Activated naive CD8-positive, alpha-beta T cell treated with anti-CD3 and anti-CD28 coated beads, Interleukin-2, amount 50 U/mL, for 24 hours (primary cell): ENCODE results near the gene CHEK1.

Experiments
- ATAC-seq: fragments of 150-1000 bp; cut with Tn5 transposase; one replicate; pipeline ENCODE4 v1.10.0; 2021
- DNase-seq: peaks from one replicate; pipeline ENCODE4 v3.0.0; 2021
- H3K27ac Mint-ChIP-seq: one replicate; pipeline ENCODE4 v1.8.0; 2021; ENCODE audit warnings: mild to moderate bottlenecking, mixed read lengths
- H3K27me3 Mint-ChIP-seq: one replicate; pipeline ENCODE4 v1.8.0; 2021; ENCODE audit warnings: mixed read lengths
- H3K36me3 Mint-ChIP-seq: one replicate; pipeline ENCODE4 v1.8.0; 2021; ENCODE audit warnings: low read depth, mixed read lengths
- H3K4me1 Mint-ChIP-seq: one replicate; pipeline ENCODE4 v1.8.0; 2021; ENCODE audit warnings: mixed read lengths
- H3K4me3 Mint-ChIP-seq: one replicate; pipeline ENCODE4 v1.8.0; 2021; ENCODE audit warnings: mild to moderate bottlenecking, moderate library complexity, mixed read lengths
- H3K9me3 Mint-ChIP-seq: one replicate; pipeline ENCODE4 v1.8.0; 2021; ENCODE audit warnings: mixed read lengths

The CHEK1 gene

DNA sequence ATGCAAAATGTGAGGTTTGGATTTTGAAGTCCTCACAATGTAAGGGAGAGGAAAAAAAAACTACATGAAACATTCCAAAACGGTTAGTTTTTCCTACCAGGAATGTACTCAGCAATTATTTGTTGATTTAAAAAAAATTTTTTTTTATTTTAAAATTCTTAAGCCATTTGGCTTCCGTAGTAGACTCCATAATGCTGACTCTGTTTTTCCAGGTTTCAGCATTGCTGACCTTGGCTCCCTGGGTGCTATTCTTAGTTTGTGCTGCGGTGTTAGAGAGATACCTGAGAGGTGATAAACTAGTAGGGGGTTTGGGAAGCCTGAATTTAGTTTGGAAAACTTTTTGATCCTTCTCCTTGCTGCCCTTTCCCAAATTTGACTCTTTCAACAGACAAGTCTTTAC is 21.8 kb upstream of the CHEK1 start:
- no peak for ATAC-seq
- Mint-ChIP-seq H3K4me1 (no peaks in the 10 kb centered on the region), H3K27ac (no peak overlapping the region), H3K9me3 (no peaks in the 10 kb centered on the region), H3K36me3 (peaks cover 56% of the 10 kb centered on the region), H3K27me3 (no peaks in the 10 kb centered on the region), H3K4me3 (no peak overlapping the region)
- DNase-seq, result no peak

GRCh38 chr11:125605417-125605816 is 19.5 kb upstream of the CHEK1 start:
- no peak for DNase-seq
- no peaks in the 10 kb centered on the region for H3K27me3 Mint-ChIP-seq
- no peaks in the 10 kb centered on the region for H3K9me3 Mint-ChIP-seq
- no peaks in the 10 kb centered on the region for H3K4me1 Mint-ChIP-seq
- H3K4me3 Mint-ChIP-seq, result no peak overlapping the region
- H3K36me3 Mint-ChIP-seq, result peaks cover 62% of the 10 kb centered on the region
- no peak overlapping the region for H3K27ac Mint-ChIP-seq
- ATAC-seq, result no peak

GRCh38 chr11:125609545-125609944 is 15.4 kb upstream of the CHEK1 start:
- Mint-ChIP-seq H3K27me3 (no peaks in the 10 kb centered on the region), H3K4me3 (no peak overlapping the region), H3K9me3 (no peaks in the 10 kb centered on the region), H3K27ac (no peak overlapping the region), H3K36me3 (peaks cover 65% of the 10 kb centered on the region), H3K4me1 (no peaks in the 10 kb centered on the region)
- DNase-seq (no peak), ATAC-seq (no peak)

DNA sequence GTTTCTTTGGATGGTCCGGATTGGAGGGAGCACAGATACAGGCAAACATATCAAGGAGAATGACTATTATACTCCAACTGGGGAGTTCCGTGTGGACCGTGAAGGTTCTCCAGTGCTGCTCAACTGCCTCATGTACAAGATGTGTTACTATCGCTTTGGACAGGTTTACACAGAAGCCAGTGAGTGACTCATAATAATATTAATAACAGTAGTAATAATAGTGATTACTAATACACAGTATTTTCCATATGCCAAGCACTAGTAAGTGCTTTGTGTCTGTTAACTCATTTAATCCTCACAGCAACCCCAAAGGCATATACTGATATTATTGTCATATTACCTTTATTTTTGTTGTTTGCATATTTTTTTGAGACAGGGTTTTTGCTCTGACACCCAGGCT is 6.6 kb upstream of the CHEK1 start:
- Mint-ChIP-seq H3K9me3 (no peaks in the 10 kb centered on the region), H3K4me1 (no peaks in the 10 kb centered on the region), H3K27ac (no peak overlapping the region), H3K27me3 (no peaks in the 10 kb centered on the region), H3K36me3 (peaks cover 58% of the 10 kb centered on the region), H3K4me3 (no peak overlapping the region)
- ATAC-seq, result no peak
- no peak for DNase-seq

DNA sequence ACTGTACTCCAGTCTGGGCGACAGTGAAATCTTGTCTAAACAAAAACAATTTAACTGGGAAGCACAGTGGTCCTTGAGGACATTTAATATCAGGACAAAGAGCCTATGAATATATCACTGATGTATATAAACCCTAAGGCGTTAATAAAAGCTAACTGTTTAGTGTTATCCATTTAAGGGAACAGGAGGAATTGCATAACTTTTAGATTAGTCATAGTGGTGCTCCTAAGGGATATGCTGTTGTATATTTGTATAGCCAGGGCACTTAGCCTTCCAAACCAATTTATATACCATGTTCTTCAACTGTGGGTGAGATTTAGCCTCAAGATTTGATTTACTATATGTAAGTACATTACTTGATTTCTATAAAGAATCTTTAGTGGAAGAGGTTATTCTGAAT is 3.0 kb upstream of the CHEK1 start:
- Mint-ChIP-seq H3K4me1 (peaks cover 19% of the 10 kb centered on the region), H3K27ac (no peak overlapping the region), H3K36me3 (peaks cover 53% of the 10 kb centered on the region), H3K27me3 (no peaks in the 10 kb centered on the region), H3K9me3 (no peaks in the 10 kb centered on the region), H3K4me3 (no peak overlapping the region)
- no peak for ATAC-seq
- no peak for DNase-seq

DNA sequence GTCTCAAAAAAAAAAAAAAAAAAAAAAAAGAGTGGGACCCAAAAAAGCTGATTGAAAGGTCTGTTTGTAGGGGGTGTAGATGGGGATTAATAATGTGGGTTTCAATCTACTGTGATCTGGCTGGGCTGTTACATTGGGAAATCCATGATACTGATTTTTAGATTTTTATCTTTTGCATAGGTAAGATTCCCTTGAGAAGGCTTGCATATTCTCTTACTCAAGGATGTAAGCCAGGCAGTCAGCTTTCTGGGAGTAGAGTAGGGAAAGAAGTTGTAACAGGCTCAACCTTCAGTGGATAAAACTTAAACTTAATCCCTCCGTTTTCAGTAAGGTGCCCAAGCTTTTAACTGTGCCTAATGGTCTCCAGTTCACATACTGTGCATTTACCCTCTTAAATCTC is 1.9 kb upstream of the CHEK1 start:
- Mint-ChIP-seq H3K27me3 (no peaks in the 10 kb centered on the region), H3K4me1 (peaks cover 27% of the 10 kb centered on the region), H3K36me3 (peaks cover 54% of the 10 kb centered on the region), H3K9me3 (no peaks in the 10 kb centered on the region), H3K4me3 (no peak overlapping the region), H3K27ac (no peak overlapping the region)
- ATAC-seq (no peak), DNase-seq (no peak)

- Mint-ChIP-seq H3K9me3 (no peaks in the 10 kb centered on the region), H3K36me3 (peaks cover 51% of the 10 kb centered on the region), H3K27me3 (no peaks in the 10 kb centered on the region), H3K4me1 (peaks cover 27% of the 10 kb centered on the region), H3K4me3 (peak overlapping the region; percentile 89), H3K27ac (peak overlapping the region; percentile 100)
- peak; percentile 10 for ATAC-seq
- DNase-seq, result no peak
Observed at GRCh38 chr11:125625225-125625629, 264 bp downstream of the CHEK1 start.

GRCh38 chr11:125625630-125626287 is 796 bp downstream of the CHEK1 start:
- ATAC-seq (peak; percentile 89), DNase-seq (peak; percentile 90)
- H3K36me3 Mint-ChIP-seq, result peaks cover 49% of the 10 kb centered on the region
- H3K4me3 Mint-ChIP-seq, result peak overlapping the region; percentile 89
- peaks cover 27% of the 10 kb centered on the region for H3K4me1 Mint-ChIP-seq
- no peaks in the 10 kb centered on the region for H3K27me3 Mint-ChIP-seq
- no peaks in the 10 kb centered on the region for H3K9me3 Mint-ChIP-seq
- peak overlapping the region; percentile 100 for H3K27ac Mint-ChIP-seq

DNA sequence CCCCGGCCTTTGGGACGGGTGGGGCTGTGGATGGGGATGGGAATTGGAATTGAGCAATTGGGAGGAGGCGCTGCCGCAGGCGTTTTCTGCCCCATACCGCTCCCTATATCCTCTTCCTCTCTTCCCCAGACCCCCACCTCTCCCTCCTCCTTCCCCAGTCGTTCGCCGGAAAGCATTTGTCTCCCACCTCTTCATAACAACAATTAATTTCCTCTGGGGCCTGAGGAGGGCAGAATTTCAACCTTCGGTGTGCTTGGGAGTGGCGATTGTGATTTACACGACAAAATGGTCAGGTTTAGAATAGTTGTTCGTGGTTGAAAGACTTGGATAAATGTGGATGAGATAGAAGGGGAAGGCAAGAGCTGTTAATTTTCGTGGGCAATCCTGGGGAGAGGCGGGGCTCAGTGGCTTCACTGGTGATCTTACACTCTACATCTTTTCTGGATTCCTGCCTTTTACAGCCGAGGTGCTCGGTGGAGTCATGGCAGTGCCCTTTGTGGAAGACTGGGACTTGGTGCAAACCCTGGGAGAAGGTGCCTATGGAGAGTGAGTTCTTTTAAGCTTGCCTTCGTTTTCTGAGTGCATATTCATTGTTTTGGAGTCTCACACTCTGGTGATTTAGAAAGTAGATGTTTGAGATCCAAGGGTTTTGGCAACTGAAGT is 1.5 kb downstream of the CHEK1 start:
- H3K4me3 Mint-ChIP-seq, result peak overlapping the region; percentile 89
- ATAC-seq (peak; percentile 50), DNase-seq (no peak)
- H3K27me3 Mint-ChIP-seq, result no peaks in the 10 kb centered on the region
- H3K4me1 Mint-ChIP-seq, result peaks cover 27% of the 10 kb centered on the region
- H3K36me3 Mint-ChIP-seq, result peaks cover 53% of the 10 kb centered on the region
- H3K27ac Mint-ChIP-seq, result peak overlapping the region; percentile 100
- no peaks in the 10 kb centered on the region for H3K9me3 Mint-ChIP-seq

DNA sequence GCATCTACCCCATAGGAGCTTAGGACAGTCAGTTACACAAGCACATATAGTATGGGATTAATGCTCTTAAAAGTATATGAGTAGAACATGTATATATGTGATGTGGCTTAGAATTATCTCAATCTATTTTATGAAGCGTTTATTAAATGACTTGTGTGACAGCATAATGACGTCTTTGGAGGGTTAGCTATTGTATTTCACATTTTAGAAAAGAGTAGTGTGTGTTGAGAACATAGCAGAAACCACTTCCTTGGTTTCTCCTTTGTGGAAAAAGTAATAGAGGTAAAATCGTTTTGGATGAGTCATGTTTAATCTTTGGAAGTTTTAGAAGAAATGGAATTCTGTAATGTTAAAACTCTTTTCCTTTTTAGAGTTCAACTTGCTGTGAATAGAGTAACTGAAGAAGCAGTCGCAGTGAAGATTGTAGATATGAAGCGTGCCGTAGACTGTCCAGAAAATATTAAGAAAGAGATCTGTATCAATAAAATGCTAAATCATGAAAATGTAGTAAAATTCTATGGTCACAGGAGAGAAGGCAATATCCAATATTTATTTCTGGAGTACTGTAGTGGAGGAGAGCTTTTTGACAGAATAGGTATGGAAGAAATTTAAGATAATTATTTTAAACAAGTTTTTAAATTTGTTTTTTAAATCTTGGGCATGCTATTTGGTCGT is 2.4 kb downstream of the CHEK1 start:
- peak overlapping the region; percentile 1 for H3K27ac Mint-ChIP-seq
- peaks cover 56% of the 10 kb centered on the region for H3K36me3 Mint-ChIP-seq
- peaks cover 27% of the 10 kb centered on the region for H3K4me1 Mint-ChIP-seq

DNA sequence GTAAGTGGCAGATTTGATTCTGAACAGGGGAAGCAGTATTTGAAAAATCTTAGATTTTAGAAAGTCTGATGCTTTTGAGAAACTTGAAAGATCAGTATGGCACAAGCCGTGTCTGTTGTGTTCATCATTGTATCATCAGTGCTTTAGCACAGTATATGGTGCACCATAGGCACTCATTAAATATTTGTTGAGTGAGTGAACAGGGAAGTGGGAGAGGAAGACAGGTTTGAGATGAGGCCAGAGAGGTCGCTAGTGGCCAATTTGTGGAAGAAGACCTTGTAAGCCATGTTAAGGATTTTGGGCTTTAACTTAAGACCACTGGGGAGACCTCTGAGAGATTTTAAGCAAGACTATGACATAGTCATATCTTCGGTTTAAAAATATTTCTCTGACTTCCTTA is 12.9 kb downstream of the CHEK1 start:
- H3K4me1 Mint-ChIP-seq, result no peaks in the 10 kb centered on the region
- ATAC-seq (no peak), DNase-seq (no peak)
- H3K27ac Mint-ChIP-seq, result no peak overlapping the region
- H3K36me3 Mint-ChIP-seq, result peaks cover 75% of the 10 kb centered on the region
- no peaks in the 10 kb centered on the region for H3K27me3 Mint-ChIP-seq
- H3K9me3 Mint-ChIP-seq, result no peaks in the 10 kb centered on the region
- H3K4me3 Mint-ChIP-seq, result no peak overlapping the region

More for the DNA sequence above, 2.4 kb downstream of the CHEK1 start:
- ATAC-seq (no peak), DNase-seq (no peak)
- H3K27me3 Mint-ChIP-seq, result no peaks in the 10 kb centered on the region
- H3K9me3 Mint-ChIP-seq, result no peaks in the 10 kb centered on the region
- H3K4me3 Mint-ChIP-seq, result peak overlapping the region; percentile 89

GRCh38 chr11:125638315-125638714 is 13.4 kb downstream of the CHEK1 start:
- Mint-ChIP-seq H3K36me3 (peaks cover 71% of the 10 kb centered on the region), H3K4me1 (no peaks in the 10 kb centered on the region), H3K4me3 (no peak overlapping the region), H3K27ac (no peak overlapping the region), H3K9me3 (no peaks in the 10 kb centered on the region), H3K27me3 (no peaks in the 10 kb centered on the region)
- DNase-seq (no peak), ATAC-seq (no peak)

GRCh38 chr11:125645871-125646270 is 20.9 kb downstream of the CHEK1 start:
- Mint-ChIP-seq H3K27ac (no peak overlapping the region), H3K9me3 (no peaks in the 10 kb centered on the region), H3K4me3 (no peak overlapping the region), H3K36me3 (peaks cover 77% of the 10 kb centered on the region), H3K27me3 (no peaks in the 10 kb centered on the region), H3K4me1 (no peaks in the 10 kb centered on the region)
- no peak for ATAC-seq
- DNase-seq, result no peak

GRCh38 chr11:125649465-125650166 is 24.7 kb downstream of the CHEK1 start:
- DNase-seq, result no peak
- H3K27me3 Mint-ChIP-seq, result no peaks in the 10 kb centered on the region
- no peaks in the 10 kb centered on the region for H3K9me3 Mint-ChIP-seq
- H3K4me1 Mint-ChIP-seq, result no peaks in the 10 kb centered on the region
- no peak overlapping the region for H3K27ac Mint-ChIP-seq
- H3K36me3 Mint-ChIP-seq, result peaks cover 74% of the 10 kb centered on the region
- no peak for ATAC-seq
- no peak overlapping the region for H3K4me3 Mint-ChIP-seq

DNA sequence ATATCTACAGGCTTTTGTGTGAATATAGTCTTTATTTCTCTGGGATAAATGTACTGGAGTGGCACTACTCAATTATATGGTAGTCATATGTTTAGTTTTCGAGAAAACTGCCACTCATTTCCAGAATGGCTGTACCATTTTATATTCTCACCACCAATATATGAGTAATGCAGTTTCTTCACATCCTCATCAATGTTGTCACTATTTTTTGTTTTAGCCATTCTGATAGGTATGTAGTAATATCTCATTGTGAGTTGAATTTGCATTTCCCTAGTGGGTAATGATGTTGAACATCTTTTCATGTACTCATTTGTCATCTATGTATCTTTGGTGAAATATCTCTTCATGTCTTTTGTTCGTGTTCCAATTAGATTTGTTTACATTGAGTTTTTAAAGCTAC is 37.7 kb downstream of the CHEK1 start:
- H3K4me1 Mint-ChIP-seq, result peaks cover 8% of the 10 kb centered on the region
- no peak overlapping the region for H3K4me3 Mint-ChIP-seq
- H3K36me3 Mint-ChIP-seq, result peaks cover 76% of the 10 kb centered on the region
- no peaks in the 10 kb centered on the region for H3K27me3 Mint-ChIP-seq
- DNase-seq (no peak), ATAC-seq (no peak)
- peaks cover 21% of the 10 kb centered on the region for H3K9me3 Mint-ChIP-seq
- no peak overlapping the region for H3K27ac Mint-ChIP-seq
